HepG2 (cell line): Measurements from ENCODE around the gene PCGF3. TPM values are rescaled to one million over a fixed set of nuclear protein-coding genes. Genes with fewer than 3 reads are reported as not detected.
A peak's percentile ranks its signal among the peaks of the same experiment; 100 is the strongest.

ENCODE experiments used
- ATRX ChIP-seq: sonication (generic); formaldehyde crosslinking; IDR thresholded peaks from 2 replicates; pipeline ENCODE4 v1.4.0; 2020; ENCODE audit warnings: missing genetic modification reagents, borderline replicate concordance
- BORCS8-MEF2B ChIP-seq: sonication (generic); formaldehyde crosslinking; IDR thresholded peaks from 2 replicates; pipeline ENCODE4 v1.8.0; 2022; ENCODE audit warnings: mild to moderate bottlenecking, missing genetic modification reagents
- CENPX ChIP-seq: sonication (generic); formaldehyde crosslinking; IDR thresholded peaks from 2 replicates; pipeline ENCODE4 v1.9.0; 2021; ENCODE audit warnings: mild to moderate bottlenecking, missing genetic modification reagents, moderate library complexity
- CHD4 ChIP-seq: fragments of 200-600 bp; sonication (generic); IDR thresholded peaks from 2 replicates; pipeline ENCODE4 v1.7.0; 2017; ENCODE audit warnings: mild to moderate bottlenecking, low read length, borderline replicate concordance
- ELF4 ChIP-seq: sonication (generic); formaldehyde crosslinking; IDR thresholded peaks from 2 replicates; pipeline ENCODE4 v1.5.0; 2020; ENCODE audit warnings: missing genetic modification reagents, mild to moderate bottlenecking, moderate library complexity, borderline replicate concordance
- ETV6 ChIP-seq: sonication (generic); formaldehyde crosslinking; conservative IDR thresholded peaks from 2 replicates; pipeline ENCODE4 v1.4.0; 2020; ENCODE audit warnings: missing genetic modification reagents
- ISX ChIP-seq: sonication (generic); formaldehyde crosslinking; conservative IDR thresholded peaks from 2 replicates; pipeline ENCODE4 v1.5.0; 2020; ENCODE audit warnings: missing genetic modification reagents
- MBNL3 ChIP-seq: fragments of 250-450 bp; sonication (Bioruptor Pico); conservative IDR thresholded peaks from 2 replicates; pipeline ENCODE4 v1.8.0; 2022; ENCODE audit warnings: mild to moderate bottlenecking, inconsistent platforms
- MXI1 ChIP-seq: IDR thresholded peaks from 3 replicates; pipeline ENCODE4 v1.6.1; 2012; ENCODE audit warnings: low read depth, low read length, inconsistent platforms, borderline replicate concordance
- NR2F1 ChIP-seq, 2 experiments: fragments of 450-650 bp in 1 of 2; formaldehyde crosslinking in 1 of 2; IDR thresholded peaks; 2 replicates each; pipeline versions ENCODE4 v1.5.0 to v1.6.1; 2016 to 2020; ENCODE audit warnings: mild to moderate bottlenecking in 1 of 2, missing compliant biosample characterization in 1 of 2, missing genetic modification reagents in 1 of 2, moderate library complexity in 1 of 2
- PHF5A ChIP-seq: IDR thresholded peaks from one replicate; pipeline ENCODE4 v1.6.1; 2018; ENCODE audit warnings: low read depth, missing genetic modification reagents; ENCODE audit not compliant: unreplicated experiment
- XBP1 ChIP-seq: sonication (generic); formaldehyde crosslinking; IDR thresholded peaks from 2 replicates; pipeline ENCODE4 v1.5.0; 2020; ENCODE audit warnings: missing genetic modification reagents
- ZFY ChIP-seq: sonication (generic); formaldehyde crosslinking; IDR thresholded peaks from 2 replicates; pipeline ENCODE4 v1.4.0; 2020; ENCODE audit warnings: missing genetic modification reagents
- ZNF644 ChIP-seq: IDR thresholded peaks from 2 replicates; pipeline ENCODE4 v1.6.1; 2016; ENCODE audit warnings: low read depth
- ZNF878 ChIP-seq: sonication (generic); formaldehyde crosslinking; IDR thresholded peaks from 2 replicates; pipeline ENCODE4 v1.8.1; 2023; ENCODE audit warnings: mild to moderate bottlenecking, missing genetic modification reagents, moderate library complexity
- polyA plus RNA-seq, 8 experiments: library from polyadenylated mRNA; depleted of rRNA in 3 of 8; stranded (reverse) in 7 of 8; unstranded in 1 of 8; fragments of >200 nt; fragmentation: Illumina TruSeq in 4 of 8; extraction: Trizol in 4 of 8; gene quantifications; 2 replicates each; pipeline versions ENCODE4 v1.2.1 to v1.2.3, GENCODE V29; 2011 to 2016; ENCODE audit warnings: low read depth in 4 of 8, missing spikeins in 1 of 8, mixed read lengths in 1 of 8; ENCODE audit not compliant: insufficient read depth in 1 of 8
- total RNA-seq, 5 experiments: library from RNA; depleted of rRNA; stranded (reverse); fragments of >200 nt; fragmentation: Illumina TruSeq; extraction: Trizol; gene quantifications; 2 replicates each; pipeline ENCODE4 v1.2.3, GENCODE V29; 2016; ENCODE audit warnings: low read depth in 1 of 5
- TF ChIP-seq, protein P1 (sequence below): sonication (generic); formaldehyde crosslinking; IDR thresholded peaks from 2 replicates; pipeline ENCODE4 v1.5.1; 2020; ENCODE audit warnings: missing genetic modification reagents, mild to moderate bottlenecking, borderline replicate concordance
- TF ChIP-seq, protein P2 (sequence below): sonication (generic); formaldehyde crosslinking; IDR thresholded peaks from 2 replicates; pipeline ENCODE4 v1.8.1; 2022; ENCODE audit warnings: low read depth, mild to moderate bottlenecking, missing genetic modification reagents
- TF ChIP-seq, protein P3 (sequence below): sonication (generic); formaldehyde crosslinking; IDR thresholded peaks from 2 replicates; pipeline ENCODE4 v1.5.1; 2020; ENCODE audit warnings: mild to moderate bottlenecking, missing genetic modification reagents, moderate library complexity
- TF ChIP-seq, protein P4 (sequence below): fragments of 450-650 bp; IDR thresholded peaks from 2 replicates; pipeline ENCODE4 v1.6.1; 2016

The PCGF3 gene
- total and polyA plus RNA-seq, 2 of the 13 experiments (the other 11 are each of a cell fraction or from before 2014, with no cell fraction given), result 28.6 to 66.2 TPM

DNA sequence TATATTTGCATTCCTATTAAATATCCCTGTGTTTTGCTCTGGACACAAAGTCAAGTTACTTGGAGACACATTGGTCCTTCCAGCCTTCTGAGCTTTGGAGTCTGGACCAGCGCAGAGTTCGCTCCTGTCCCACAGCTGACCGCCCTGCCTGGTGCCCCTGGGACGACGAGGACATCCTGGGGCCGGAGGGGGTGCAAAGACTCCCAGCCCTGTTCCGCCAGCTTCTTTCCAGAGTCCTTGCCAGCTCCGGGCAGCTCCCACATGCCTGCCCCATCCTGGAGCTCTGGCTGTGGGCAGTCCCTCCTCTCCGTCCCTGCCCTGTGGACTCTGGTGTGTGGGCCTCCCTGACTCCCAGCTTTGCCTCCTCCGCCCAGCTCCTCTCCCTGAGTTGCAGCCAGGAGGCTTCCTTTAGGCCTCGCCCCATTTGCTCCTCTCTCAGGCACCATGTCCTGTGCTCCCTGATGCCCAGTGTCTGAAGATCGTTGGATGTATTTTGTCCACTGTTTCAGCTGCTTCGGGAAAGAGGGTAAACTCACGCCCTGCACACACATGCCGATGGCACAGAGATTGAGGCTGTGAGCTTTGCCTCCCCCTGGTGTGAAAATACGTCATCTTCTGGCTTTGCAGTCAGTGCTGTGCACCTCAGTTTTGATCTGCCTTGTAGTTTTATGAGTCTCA lies 4.9 kb upstream of the PCGF3 start (continued):
- TF ChIP-seq, protein P1, sequence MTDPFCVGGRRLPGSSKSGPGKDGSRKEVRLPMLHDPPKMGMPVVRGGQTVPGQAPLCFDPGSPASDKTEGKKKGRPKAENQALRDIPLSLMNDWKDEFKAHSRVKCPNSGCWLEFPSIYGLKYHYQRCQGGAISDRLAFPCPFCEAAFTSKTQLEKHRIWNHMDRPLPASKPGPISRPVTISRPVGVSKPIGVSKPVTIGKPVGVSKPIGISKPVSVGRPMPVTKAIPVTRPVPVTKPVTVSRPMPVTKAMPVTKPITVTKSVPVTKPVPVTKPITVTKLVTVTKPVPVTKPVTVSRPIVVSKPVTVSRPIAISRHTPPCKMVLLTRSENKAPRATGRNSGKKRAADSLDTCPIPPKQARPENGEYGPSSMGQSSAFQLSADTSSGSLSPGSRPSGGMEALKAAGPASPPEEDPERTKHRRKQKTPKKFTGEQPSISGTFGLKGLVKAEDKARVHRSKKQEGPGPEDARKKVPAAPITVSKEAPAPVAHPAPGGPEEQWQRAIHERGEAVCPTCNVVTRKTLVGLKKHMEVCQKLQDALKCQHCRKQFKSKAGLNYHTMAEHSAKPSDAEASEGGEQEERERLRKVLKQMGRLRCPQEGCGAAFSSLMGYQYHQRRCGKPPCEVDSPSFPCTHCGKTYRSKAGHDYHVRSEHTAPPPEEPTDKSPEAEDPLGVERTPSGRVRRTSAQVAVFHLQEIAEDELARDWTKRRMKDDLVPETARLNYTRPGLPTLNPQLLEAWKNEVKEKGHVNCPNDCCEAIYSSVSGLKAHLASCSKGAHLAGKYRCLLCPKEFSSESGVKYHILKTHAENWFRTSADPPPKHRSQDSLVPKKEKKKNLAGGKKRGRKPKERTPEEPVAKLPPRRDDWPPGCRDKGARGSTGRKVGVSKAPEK, result no peak
- TF ChIP-seq ETV6 (CRISPR knock-in tag) (no peak), CHD4 (no peak), ATRX (CRISPR knock-in tag) (no peak), ZNF644 (no peak), XBP1 (CRISPR knock-in tag) (no peak), ISX (CRISPR knock-in tag) (no peak), NR2F1 (CRISPR knock-in tag; IDR thresholded peaks at IDR 0.05) (no peak), ZNF878 (no peak), MXI1 (no peak), ZFY (CRISPR knock-in tag) (no peak; the same call in 1 of the 2 replicates), PHF5A (CRISPR knock-in tag) (no peak), MBNL3 (CRISPR knock-in tag) (no peak), CENPX (CRISPR knock-in tag) (no peak), BORCS8-MEF2B (0 out of 2 replicates have a peak, but pooled peaks have one; percentile 55), ELF4 (CRISPR knock-in tag) (no peak)
- TF ChIP-seq, protein P2, sequence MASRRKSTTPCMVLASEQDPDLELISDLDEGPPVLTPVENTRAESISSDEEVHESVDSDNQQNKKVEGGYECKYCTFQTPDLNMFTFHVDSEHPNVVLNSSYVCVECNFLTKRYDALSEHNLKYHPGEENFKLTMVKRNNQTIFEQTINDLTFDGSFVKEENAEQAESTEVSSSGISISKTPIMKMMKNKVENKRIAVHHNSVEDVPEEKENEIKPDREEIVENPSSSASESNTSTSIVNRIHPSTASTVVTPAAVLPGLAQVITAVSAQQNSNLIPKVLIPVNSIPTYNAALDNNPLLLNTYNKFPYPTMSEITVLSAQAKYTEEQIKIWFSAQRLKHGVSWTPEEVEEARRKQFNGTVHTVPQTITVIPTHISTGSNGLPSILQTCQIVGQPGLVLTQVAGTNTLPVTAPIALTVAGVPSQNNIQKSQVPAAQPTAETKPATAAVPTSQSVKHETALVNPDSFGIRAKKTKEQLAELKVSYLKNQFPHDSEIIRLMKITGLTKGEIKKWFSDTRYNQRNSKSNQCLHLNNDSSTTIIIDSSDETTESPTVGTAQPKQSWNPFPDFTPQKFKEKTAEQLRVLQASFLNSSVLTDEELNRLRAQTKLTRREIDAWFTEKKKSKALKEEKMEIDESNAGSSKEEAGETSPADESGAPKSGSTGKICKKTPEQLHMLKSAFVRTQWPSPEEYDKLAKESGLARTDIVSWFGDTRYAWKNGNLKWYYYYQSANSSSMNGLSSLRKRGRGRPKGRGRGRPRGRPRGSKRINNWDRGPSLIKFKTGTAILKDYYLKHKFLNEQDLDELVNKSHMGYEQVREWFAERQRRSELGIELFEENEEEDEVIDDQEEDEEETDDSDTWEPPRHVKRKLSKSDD (CRISPR knock-in tag), result no peak
- TF ChIP-seq, protein P3, sequence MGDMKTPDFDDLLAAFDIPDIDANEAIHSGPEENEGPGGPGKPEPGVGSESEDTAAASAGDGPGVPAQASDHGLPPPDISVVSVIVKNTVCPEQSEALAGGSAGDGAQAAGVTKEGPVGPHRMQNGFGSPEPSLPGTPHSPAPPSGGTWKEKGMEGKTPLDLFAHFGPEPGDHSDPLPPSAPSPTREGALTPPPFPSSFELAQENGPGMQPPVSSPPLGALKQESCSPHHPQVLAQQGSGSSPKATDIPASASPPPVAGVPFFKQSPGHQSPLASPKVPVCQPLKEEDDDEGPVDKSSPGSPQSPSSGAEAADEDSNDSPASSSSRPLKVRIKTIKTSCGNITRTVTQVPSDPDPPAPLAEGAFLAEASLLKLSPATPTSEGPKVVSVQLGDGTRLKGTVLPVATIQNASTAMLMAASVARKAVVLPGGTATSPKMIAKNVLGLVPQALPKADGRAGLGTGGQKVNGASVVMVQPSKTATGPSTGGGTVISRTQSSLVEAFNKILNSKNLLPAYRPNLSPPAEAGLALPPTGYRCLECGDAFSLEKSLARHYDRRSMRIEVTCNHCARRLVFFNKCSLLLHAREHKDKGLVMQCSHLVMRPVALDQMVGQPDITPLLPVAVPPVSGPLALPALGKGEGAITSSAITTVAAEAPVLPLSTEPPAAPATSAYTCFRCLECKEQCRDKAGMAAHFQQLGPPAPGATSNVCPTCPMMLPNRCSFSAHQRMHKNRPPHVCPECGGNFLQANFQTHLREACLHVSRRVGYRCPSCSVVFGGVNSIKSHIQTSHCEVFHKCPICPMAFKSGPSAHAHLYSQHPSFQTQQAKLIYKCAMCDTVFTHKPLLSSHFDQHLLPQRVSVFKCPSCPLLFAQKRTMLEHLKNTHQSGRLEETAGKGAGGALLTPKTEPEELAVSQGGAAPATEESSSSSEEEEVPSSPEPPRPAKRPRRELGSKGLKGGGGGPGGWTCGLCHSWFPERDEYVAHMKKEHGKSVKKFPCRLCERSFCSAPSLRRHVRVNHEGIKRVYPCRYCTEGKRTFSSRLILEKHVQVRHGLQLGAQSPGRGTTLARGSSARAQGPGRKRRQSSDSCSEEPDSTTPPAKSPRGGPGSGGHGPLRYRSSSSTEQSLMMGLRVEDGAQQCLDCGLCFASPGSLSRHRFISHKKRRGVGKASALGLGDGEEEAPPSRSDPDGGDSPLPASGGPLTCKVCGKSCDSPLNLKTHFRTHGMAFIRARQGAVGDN (CRISPR knock-in tag), result peak; percentile 75
- TF ChIP-seq, protein P4, sequence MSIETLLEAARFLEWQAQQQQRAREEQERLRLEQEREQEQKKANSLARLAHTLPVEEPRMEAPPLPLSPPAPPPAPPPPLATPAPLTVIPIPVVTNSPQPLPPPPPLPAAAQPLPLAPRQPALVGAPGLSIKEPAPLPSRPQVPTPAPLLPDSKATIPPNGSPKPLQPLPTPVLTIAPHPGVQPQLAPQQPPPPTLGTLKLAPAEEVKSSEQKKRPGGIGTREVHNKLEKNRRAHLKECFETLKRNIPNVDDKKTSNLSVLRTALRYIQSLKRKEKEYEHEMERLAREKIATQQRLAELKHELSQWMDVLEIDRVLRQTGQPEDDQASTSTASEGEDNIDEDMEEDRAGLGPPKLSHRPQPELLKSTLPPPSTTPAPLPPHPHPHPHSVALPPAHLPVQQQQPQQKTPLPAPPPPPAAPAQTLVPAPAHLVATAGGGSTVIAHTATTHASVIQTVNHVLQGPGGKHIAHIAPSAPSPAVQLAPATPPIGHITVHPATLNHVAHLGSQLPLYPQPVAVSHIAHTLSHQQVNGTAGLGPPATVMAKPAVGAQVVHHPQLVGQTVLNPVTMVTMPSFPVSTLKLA, result no peak
